HG03025 (cell line): ENCODE results near the gene TRIM15.

Experiments
- ATAC-seq: cut with Tn5 transposase; IDR thresholded peaks from one replicate; pipeline ENCODE4 v1.9.1; 2021; ENCODE audit warnings: mild to moderate bottlenecking, moderate library complexity; ENCODE audit not compliant: unreplicated experiment, low FRiP score

Gene TRIM15

GRCh38 chr6:30144811-30145210 lies 18.5 kb upstream of the TRIM15 start:
- no peak for ATAC-seq

GRCh38 chr6:30145818-30146217 lies 17.5 kb upstream of the TRIM15 start:
- no peak for ATAC-seq

DNA sequence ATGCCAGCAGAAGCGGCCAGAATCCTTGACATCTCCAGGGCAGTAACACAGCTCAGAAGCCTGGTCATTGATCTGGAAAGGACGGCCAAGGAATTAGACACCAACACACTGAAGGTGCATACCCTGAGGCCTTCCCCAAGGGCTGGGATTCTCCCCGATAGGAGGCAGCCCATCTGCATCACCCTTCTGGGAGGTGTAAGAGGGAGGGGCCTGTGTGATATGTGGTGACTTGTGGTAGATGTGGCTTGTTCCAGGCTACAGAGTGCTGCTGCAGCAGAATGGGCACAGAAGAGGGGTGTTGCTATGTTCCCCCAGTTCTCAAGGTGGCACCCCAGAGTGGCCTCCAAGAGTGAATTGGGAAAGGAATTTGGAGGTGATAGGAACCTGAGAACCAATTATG lies 16.2 kb upstream of the TRIM15 start:
- no peak for ATAC-seq

DNA sequence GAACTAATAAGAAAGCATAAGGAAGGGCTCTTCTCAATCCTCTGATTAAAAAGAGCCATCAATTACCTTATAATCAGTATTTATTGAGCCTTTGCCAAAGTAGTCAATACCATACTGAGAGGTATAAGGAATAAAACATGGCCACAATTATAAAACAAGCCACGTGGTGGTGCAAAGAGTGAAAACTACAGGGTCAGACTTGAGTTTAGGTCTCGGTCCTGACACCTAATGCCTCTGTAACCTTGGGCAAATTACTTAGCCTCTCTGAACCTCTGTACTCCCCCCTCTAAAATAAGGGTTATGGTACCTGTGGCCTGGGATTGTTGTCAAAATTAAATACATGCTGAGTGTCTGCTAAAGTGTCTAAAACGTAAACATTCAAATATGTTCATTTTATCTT lies 14.1 kb upstream of the TRIM15 start:
- no peak for ATAC-seq

DNA sequence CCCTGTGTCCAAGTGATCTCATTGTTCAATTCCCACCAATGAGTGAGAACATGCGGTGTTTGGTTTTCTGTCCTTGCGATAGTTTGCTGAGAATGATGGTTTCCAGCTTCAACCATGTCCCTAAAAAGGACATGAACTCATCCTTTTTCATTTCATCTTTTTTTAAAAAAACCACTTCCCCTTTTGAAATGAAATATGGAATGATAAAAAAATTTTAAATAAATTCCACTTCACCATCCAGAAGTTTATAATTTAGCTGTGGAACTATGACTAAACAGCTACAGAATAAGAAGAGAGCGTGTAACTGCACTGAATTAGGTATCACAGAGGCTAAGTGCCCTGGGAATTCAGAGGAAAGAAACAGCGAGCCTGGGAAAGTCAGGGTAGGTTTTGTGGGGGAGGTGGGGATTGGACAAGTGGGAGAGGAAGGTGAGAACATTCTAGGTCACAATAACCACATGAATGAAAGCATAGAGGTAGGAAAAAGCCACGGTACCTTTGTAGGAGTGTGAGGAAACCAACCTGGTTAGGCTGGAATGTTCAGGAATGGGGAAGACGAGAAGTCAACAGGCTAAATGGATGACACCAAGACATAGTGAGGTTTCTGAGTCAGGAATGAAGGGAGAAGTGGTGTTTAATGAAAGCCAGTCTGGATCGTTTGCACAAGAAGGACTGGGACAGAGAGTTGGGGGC lies 13.3 kb upstream of the TRIM15 start:
- no peak for ATAC-seq

DNA sequence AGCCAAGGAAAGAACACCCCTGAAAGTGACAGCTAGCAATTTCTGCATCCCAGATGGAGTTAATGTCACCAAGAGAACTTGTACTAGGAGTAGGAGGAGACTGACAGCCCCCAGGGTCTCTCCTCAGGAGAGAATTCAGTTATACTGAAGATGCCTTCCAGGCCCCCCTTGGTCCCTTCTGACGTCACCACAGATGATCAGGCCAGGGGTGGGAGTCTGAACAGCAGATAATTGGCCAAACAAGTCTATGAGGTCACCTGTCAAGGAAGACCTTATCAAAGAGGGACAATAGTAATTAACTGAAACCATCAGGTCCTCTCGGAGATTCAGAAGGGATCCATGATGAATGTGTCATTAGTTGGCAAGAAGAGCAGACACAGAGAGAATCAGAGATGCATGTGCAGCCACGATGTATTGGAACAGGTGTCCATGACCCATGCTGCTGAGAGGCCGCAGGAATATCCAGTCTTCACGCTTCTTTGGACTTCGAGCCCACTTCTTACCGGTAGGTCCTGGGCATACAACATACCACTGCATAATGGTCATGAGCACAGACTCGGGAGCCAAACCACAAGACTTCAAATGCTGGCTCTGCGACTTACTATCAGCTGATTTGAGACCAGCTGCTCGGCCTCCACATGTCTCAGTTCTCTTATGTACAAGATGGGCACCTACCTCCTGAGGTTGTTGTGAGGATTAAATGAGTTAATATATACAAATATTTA lies 12.5 kb upstream of the TRIM15 start:
- ATAC-seq: no peak

DNA sequence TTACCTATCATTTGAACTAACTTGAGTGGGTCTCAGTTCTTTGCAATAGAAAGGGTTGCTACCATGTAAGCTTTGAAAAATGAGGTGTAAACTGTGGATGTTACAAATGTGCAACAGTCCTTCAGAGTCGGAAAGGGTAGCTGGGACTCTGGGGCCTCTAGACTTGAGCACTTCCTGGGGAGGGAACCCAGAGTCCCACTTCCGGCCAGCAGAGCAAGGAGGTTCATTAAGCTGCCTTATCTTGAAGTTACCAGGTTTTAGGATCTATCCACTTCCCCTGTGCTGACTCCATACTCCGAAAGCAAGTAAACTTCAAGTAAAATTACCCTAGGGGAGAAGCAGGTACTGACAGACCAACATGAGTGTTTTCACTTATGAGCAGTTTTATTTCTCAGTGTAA lies 11.8 kb upstream of the TRIM15 start:
- ATAC-seq: no peak

GRCh38 chr6:30152016-30152673 lies 11.2 kb upstream of the TRIM15 start:
- no peak for ATAC-seq

GRCh38 chr6:30152910-30153610 lies 10.3 kb upstream of the TRIM15 start:
- no peak for ATAC-seq

DNA sequence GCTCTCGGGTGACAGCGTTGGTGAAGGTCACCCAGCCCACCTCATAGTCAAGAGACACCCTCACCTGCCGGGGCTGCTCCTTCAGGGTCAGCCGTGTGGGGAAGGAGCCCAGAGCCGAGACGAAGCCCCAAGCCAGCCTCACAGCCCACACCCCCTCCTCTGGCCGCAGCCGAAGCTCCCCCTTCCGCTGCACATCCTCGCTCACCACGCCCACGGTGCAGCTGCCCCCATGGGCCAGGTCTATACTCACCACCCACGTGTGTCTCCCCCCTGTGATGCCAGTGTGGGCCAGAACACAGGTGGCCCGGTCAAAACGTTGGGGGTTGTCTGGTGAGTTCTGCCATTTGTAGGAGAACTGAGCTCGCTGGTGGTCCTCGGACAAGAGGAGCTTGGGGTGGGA lies 9.3 kb upstream of the TRIM15 start:
- no peak for ATAC-seq

DNA sequence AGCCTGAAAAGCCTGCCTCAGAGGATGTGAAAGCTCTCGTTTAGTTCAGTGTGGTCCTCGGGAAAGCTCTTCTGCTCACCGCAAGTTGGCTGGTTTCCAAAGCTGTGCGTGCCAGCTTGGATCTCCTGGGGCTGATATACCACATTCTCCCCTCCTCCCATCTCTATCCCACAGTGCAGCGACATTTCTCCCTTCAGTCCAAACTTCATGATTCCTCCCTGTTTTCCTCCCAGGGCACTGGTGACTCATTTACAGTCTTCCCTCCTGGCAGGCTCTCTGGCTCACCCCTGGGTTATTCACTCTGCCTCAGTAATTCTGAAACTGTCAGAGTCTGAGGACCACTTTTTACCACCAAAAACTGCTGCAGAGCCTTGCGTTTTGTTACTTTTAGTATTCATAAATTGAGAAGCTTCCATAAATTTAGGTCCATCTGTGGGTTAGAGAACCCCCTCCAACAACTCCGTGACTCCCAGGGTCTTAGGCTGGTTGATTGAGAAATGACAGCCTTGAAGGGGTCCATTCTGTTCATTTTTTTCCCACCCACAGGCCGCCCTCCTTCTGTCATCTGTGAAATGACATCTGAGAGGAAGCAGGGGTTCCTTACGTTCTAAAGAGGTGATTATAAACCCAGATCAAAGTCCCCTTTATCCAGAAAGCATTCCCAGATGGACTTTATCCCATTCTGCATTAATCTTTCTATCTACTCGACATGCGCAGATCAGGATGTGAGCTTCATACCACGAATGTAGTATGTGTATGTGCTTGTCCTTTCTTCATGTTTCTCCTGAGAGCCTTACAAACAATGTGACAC lies 8.4 kb upstream of the TRIM15 start:
- no peak for ATAC-seq

GRCh38 chr6:30155520-30156261 lies 7.7 kb upstream of the TRIM15 start:
- ATAC-seq: no peak

GRCh38 chr6:30156262-30156599 lies 7.1 kb upstream of the TRIM15 start:
- ATAC-seq: no peak

GRCh38 chr6:30156774-30157173 lies 6.6 kb upstream of the TRIM15 start:
- ATAC-seq: no peak

DNA sequence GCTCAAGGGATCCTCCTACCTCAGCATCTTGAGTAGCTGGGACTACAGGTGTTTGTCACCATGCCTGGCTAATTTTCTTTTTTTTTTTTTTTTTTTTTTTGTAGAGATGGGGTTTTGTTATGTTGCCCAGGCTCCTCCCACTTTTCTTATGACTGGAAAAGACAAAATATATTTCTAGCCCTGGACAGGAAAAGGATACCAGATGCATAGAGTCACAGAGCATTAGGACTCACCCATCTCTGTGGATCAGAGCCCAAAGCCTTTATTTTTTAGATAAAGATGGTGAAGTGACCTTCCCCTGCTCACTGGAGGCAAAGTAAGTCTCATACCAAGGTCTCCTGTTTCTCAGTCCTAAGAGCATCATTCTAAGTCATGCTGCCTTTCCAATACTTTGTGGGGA lies 5.8 kb upstream of the TRIM15 start:
- no peak for ATAC-seq

DNA sequence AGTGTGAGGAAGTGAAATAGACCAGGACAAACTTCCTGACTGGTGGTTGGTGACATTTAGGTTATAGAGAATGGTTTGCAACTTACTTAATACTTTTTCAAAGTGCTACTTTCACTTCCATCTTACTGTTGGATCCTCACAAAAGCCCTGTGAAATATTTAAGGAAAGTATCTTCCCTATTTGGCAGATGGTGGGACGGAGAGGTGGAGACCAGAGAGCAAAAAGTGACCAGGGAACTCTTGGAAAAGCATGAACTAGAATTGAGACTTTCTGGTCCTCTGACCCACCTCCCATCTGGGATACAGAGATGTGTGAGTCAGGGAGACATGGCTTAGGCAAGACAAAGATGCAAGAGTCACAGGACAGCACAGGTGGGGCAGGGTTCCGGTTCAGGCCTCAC lies 5.3 kb upstream of the TRIM15 start:
- ATAC-seq: no peak

DNA sequence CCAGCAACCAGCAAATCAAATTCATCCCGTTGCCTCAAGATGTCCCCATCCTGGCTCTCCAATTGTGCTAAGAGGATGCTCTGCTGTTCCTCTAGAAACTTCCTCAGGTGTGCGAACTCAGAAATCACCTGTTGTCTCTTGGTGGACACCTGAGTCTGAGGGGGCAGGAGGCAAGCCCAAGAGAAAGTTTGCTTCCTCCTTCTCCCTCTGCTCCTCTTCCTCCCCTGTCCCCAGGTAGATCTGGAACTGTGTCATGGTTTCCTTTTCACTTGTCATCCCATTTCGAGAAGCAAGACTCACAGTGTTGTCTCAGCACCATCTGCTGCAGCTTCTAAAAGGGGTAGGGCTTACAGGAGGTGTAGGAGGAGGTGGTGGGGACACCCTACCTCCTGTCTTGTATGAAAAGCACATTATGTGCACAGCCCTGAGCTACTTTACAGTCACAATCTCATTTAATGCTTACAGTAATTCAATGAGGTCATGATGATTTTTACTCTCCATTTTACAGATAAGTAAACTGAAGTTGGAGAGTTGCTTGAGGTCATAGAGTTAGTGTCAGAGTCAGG lies 4.8 kb upstream of the TRIM15 start:
- ATAC-seq: no peak

- no peak for ATAC-seq
These were observed 3.1 kb upstream of the TRIM15 start for GRCh38 chr6:30160008-30160784.
